Measurements from ENCODE around the gene ATG14. TPM values are rescaled to one million over a fixed set of nuclear protein-coding genes. Genes with fewer than 3 reads are reported as not detected.
"Not testable (repeated sequence)": the region's sequence is repeated elsewhere in the genome, so short reads cannot be mapped to it uniquely, and the experiment has no call there.

Gene ATG14, protein sequence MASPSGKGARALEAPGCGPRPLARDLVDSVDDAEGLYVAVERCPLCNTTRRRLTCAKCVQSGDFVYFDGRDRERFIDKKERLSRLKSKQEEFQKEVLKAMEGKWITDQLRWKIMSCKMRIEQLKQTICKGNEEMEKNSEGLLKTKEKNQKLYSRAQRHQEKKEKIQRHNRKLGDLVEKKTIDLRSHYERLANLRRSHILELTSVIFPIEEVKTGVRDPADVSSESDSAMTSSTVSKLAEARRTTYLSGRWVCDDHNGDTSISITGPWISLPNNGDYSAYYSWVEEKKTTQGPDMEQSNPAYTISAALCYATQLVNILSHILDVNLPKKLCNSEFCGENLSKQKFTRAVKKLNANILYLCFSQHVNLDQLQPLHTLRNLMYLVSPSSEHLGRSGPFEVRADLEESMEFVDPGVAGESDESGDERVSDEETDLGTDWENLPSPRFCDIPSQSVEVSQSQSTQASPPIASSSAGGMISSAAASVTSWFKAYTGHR
- 11.6 and 16.6 TPM in 2 replicates for total RNA-seq (ENCODE audit: low replicate concordance)

DNA sequence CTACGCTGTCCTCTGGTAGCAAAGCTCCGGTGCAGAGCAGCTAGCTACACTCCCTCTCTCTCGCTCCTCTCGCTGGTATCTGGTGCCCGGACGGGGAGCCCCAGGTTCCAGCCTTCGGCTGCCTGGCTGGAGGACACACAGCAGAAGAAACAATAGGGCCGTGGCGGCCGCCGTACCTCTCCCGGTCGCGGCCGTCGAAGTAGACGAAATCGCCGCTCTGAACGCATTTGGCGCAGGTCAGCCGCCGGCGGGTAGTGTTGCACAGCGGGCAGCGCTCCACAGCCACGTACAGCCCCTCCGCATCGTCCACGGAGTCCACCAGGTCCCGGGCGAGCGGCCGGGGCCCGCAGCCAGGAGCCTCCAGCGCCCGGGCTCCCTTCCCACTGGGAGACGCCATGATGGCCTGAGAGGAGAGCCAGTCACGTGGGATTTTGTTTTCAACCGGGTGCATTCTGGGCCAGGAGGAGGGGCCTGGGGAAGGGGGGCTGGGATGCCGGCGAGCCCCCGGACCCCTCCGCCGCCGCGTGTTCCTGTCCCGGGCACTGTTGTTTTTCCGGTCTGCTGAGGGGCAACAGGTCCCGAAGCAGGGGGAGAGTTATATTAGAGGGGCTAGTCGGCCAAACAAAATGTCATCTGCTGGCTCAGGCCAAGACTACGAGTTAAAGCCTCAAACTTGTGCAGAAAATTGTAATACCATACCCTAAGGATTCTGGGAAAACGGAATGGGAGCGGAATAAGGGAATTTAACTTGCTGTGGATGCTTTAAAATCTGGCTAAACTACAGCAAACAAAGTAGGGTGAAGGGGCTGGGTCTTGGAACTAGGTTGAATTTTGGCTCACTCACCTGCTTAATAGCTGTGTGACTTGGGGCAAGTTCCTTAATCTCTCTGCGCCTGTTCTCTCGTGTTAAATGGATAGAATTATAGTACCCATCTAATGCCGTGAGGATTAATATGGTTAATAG is at the start of gene ATG14:
ATG14 (minus strand) TSS at position 405 of the 964 bp plus-strand sequence; CDS start at position 397, 8 bp downstream.
- H3K4me3 ChIP-seq (ENCODE audit: low read depth, low read length), result peak within 1 kb of the TSS; percentile 80
- TF ChIP-seq, protein P1, sequence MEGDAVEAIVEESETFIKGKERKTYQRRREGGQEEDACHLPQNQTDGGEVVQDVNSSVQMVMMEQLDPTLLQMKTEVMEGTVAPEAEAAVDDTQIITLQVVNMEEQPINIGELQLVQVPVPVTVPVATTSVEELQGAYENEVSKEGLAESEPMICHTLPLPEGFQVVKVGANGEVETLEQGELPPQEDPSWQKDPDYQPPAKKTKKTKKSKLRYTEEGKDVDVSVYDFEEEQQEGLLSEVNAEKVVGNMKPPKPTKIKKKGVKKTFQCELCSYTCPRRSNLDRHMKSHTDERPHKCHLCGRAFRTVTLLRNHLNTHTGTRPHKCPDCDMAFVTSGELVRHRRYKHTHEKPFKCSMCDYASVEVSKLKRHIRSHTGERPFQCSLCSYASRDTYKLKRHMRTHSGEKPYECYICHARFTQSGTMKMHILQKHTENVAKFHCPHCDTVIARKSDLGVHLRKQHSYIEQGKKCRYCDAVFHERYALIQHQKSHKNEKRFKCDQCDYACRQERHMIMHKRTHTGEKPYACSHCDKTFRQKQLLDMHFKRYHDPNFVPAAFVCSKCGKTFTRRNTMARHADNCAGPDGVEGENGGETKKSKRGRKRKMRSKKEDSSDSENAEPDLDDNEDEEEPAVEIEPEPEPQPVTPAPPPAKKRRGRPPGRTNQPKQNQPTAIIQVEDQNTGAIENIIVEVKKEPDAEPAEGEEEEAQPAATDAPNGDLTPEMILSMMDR (IDR thresholded peaks at IDR 0.05; ENCODE audit: insufficient read depth, low read length), result no peak
- DNase-seq (ENCODE audit: low read depth), result peak; percentile 81

DNA sequence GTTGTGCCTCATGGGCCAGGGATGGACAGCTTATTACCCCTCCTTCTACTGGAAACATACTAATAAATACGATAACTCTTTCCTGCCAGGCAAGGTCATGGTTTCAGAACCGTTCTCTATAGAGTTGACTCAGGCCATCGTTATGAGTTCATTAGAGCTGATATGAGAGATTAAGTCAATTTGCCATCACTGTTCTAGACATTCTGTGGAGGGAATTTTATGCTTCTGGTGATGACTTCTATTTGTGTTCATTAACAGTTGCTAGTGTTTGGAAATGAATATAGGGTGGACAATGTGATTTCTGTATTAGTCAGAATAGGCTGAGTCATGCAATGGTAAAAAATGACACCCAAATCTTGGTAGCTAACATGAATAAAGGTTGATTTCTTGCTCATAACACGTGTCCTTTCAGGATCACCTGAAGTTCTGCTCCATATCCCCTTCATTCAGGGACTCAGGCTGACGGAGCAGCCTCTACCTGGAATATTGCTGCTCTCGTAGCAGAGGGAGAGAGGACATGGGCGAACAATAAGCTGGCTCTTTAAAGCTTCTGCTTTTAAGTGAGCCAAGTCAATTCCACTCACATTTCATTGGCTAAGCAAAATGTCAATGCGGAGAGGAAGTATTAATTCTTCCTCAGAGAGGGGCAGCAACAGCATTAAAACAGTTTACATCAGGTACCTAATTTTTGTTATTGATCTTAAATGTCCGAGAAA is 47.3 kb upstream of the ATG14 start:
- TF ChIP-seq, protein P1 (IDR thresholded peaks at IDR 0.05; ENCODE audit: insufficient read depth, low read length), result no peak
- peak; percentile 51 for DNase-seq (ENCODE audit: low read depth)
- H3K4me3 ChIP-seq (ENCODE audit: low read depth, low read length), result no peak overlapping the region

DNA sequence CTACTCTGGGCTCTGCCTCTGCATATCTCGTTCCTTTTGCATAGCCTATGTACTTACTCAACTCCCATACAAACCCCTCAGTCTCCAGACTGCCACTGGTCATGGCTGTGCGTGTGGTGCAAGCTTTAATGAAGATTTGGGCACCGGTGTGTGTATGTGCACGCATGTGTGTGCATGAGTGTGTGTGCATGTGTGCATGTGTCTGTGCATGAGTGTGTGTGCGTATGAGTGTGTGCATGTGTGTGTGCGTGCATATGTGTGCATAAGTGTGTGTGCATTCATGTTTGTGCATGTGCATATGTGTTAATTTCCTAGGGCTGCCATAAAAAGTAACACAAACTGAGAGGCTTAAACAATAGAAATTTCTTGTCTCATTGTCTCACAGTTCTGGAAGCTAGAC is 45.9 kb upstream of the ATG14 start:
- no peak overlapping the region for H3K4me3 ChIP-seq (ENCODE audit: low read depth, low read length)
- TF ChIP-seq, protein P1 (IDR thresholded peaks at IDR 0.05; ENCODE audit: insufficient read depth, low read length), result no peak
- no peak for DNase-seq (ENCODE audit: low read depth)

DNA sequence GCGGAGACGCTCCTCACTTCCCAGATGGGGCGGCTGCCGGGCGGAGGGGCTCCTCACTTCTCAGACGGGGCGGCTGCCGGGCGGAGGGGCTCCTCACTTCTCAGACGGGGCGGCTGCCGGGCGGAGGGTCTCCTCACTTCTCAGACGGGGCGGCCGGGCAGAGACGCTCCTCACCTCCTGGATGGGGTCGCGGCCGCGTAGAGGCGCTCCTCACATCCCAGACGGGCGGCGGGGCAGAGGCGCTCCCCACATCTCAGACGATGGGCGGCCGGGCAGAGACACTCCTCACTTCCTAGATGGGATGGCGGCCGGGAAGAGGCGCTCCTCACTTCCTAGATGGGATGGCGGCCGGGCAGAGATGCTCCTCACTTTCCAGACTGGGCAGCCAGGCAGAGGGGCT is 44.8 kb upstream of the ATG14 start:
- DNase-seq (ENCODE audit: low read depth), result not testable (repeated sequence)

DNA sequence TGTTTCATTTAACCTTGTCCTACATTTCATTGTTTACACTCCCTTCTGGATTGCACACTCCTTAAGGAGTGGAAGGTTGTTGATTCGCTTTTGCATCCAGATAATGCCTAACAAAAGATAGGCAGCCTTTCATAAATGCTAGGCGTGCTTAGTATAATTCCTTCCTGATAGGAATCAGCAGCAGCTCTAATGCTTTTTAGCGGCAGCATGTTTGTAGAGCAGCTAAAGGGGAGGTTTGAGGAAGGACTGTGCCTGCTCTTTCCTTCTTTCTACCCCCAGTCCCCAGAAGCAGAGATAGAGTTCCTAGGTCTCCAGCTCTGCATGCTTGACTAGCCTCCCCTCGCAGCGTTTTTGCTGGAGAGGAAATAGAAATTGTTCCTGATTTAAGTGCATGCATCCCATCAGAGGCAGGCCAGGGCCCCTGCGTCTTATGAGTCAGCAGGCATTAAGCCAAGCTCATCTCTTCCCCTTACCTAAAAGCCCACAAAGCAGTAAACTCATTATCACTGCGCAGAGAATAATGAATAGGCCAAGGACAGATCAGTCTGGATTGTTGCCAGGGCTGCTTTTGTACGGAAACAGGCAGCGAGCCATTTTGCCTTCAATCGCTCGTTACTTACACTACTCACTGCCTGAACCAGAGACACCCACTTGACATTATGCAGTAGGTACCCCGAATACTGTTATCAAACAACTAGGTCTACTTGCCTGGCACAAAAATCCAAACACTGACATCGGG is 42.8 kb upstream of the ATG14 start:
- DNase-seq (ENCODE audit: low read depth), result peak; percentile 71
- no peak overlapping the region for H3K4me3 ChIP-seq (ENCODE audit: low read depth, low read length)
- TF ChIP-seq, protein P1 (IDR thresholded peaks at IDR 0.05; ENCODE audit: insufficient read depth, low read length), result no peak

More for the DNA sequence above, 44.8 kb upstream of the ATG14 start:
- H3K4me3 ChIP-seq (ENCODE audit: low read depth, low read length), result not testable (repeated sequence)

DNA sequence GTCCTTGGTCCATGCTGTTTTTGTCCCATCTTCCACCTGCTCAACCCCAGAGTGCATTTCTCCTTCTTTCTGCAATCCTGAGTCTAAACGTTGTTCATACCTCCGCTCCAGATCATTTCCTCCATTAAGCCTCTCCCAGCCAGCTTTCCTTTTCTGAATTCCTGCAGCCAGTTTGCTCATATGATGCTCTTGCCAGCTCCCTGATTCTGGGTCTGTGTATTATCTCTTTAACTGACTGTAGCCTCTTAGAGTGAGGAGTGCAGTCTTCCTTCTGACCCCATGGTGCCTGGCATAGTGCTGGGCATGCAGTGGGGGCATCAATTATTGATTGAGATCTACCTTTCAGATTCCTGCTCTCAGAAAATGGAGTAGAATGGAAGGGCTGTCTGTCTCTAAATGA is 40.3 kb upstream of the ATG14 start:
- no peak for DNase-seq (ENCODE audit: low read depth)
- H3K4me3 ChIP-seq (ENCODE audit: low read depth, low read length), result no peak overlapping the region
- TF ChIP-seq, protein P1 (IDR thresholded peaks at IDR 0.05; ENCODE audit: insufficient read depth, low read length), result no peak

Measured in fibroblast of the aortic adventitia (primary cell).